ENCODE measurements around the gene CHRM3.

CHRM3 gene

DNA sequence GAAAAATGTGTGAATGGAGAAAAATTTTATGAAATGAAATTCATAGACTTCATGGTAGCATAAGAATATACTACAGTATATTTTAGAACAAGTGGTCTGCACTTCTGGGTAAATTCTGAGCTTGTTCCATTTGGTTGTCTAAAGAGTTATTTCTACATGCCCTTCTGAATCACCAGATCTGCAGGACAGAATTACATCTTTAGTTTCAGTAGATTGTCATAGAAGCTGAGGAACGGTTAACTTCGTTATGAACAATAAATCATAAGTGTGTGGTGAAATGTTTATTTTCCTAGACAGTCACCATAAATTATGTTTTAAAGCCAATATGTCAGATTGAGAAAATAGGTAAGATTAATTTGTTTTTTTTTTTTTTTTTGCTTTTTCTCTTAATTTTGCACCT, 30.9 kb downstream of the CHRM3 start:
- no peak for DNase-seq

DNA sequence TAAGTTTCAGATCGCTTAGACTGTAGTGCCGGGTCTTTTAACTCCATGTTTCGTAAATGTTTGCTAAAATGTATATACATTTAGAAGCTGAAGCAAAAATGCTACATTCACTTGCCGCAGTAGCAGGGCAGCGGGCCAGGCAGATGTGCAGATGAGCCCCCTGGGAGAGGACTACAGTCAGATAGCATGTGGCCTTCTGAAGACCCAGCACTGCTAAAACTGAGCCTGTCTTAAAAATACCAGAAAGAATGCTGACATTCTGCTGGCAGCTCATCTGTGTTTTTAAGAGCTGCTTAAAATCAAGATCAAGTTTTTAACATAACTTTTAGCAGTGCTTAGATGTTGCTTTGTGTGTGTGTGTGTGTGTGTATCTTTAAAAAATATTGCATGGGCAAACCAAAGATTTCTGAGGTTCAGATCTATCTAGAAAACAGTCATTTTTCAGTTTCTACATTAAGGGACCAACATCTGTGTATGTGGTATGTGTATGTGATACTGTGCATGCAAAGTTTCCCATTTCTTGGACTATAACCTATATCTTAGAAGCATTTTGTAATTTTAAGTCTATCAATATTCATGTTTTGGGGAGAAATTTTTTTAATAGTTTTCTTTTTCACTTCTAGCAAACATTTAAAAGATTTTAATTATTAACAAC, 31.7 kb downstream of the CHRM3 start:
- DNase-seq: no peak

DNA sequence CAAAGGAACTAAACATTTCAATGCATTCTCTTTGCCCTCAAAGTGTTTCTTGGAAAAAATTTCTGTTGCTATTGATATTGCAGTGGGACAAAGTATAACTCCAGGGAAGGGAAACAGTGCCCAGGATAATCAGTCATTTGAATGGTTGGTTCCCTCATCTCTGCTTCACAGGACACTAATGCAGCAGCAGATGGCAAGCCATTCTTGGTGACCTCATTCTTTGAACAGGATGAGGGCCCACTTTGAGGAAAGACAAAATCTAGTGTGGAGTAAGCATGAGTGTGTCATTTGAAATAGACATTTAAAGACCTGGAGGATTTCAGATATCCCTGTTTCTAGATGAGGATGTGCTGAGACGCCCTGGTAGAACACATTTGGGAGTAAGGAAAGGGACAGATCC, 32.3 kb downstream of the CHRM3 start:
- DNase-seq: no peak

DNA sequence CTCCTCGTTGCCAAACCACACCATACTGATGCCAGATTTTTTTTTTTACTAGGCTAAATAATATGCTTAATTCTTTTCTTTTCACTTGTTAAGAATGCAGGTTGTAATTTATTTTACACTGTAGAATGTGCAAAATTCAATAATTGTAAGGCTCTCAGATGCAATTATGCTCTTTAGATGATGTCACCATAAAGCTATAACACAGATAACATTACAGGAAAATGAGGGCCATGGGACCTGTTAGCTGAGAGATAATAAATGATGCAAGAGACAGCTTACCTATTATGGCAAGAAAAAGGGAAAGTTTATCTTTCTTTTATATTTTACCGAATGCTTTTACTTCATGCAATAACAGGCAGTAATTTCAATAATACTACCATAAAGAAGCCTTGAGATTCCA, 35.4 kb downstream of the CHRM3 start:
- no peak for DNase-seq

DNA sequence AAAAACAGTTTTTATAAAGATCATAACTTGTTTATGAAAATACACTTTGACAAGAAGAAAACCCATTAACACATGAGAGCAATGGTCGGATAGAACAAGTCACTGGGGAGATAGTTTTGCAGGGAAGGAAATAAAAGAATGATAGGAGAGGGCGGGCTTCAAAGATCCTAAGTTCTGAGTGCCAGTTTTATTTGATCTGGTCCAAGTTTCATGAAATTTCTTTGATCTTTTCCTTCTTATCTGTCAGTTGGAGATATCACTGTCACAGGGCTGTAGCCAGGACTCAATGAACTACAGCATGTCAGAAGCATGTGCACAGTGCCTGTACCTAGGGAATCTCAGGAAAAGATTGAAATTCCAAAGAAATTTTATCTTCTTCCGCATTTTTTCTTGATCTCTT, 36.5 kb downstream of the CHRM3 start:
- no peak for DNase-seq

DNA sequence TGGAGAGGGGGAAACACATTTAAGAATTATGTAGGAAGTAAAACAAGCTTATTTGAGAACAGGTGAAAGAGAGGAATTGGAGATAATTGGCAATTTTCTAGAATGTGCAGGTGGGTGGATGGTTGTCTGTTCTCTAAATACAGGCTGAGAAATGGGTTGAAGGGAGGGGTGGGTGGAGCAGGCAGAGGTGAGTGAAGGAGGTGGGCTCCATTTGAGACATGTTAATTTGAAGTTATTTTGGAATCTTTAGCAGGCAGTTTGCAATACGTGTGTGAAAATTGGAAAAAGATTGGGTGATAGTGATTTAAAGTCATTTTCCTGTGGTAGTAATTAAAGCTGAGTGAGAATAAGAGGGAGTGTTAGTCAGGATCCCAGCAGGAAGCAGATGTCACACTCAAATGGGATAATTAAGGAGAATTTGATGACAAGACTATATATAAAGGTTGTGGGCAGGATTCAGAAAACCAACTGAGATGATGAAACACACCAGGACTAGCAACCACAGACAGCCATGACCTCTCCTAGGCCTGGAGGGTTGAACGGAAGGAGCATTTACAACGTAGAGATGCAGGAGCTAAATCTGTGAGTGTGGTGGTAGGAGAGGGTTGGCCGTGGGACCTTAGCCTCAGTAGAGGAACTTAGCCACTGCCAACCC, 40.6 kb downstream of the CHRM3 start:
- DNase-seq: no peak

DNA sequence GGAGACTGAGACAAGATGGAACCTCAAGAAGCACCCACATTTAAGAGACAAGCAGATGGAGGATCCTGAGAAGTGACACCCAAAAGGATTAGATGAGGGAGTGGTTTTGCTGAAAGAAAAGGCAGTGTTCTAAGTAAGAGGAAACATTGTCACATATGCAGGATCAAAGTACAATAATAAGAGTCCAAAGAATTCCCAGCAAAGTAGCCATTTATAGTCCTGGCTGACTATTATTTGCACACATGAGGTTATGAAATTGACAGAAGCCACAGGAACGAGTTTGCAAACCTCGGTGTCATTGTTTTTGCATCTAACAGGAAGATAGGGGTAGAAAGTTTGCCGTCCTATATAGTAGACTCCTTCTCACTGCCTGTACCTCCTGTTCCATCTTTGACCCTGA, 41.3 kb downstream of the CHRM3 start:
- DNase-seq: no peak

DNA sequence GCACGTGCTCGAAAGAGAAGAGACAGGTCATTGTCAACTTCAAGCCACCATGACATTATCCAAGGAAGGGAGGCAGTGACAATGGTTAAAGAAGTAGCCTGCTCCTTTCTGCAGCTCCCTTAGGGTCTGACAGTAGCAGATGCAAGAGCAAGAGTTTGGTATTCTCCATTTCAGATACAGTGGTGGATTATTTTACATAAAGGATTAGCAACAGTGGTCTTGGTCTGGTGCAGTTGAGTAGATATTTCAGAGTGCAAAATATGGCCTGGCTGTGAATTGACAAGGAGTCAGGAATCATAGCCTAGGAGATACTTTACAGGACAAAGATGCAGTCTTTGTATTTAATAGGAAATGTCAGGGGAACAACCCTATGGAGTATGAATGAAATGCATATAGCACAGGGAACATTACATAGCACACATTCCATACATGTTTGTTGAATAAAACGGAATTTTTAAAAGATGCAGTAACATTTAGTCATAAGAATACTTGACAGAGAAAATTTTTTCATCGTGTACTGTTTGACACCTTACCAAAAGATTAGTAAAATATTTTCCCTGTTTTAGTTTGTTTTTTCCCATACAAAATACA, 41.8 kb downstream of the CHRM3 start:
- DNase-seq: no peak

DNA sequence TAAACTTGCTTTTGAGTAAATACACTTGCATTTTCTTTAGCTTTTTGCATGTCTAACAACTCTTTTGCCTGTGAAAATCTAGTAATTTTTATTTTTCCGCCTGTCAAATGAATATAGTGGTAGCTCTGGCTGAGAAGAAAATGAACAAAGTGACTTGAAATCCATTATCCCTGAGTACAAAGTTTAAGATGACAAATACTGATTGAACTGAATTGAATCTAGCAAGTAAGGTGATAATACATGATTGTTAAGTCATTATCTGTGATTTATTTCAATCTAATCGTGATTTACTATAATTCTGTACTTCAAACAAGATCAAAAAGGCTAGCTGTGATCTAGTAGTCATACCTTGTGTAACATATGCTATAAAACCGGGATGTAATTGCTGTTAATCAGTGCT, 42.8 kb downstream of the CHRM3 start:
- DNase-seq: no peak

DNA sequence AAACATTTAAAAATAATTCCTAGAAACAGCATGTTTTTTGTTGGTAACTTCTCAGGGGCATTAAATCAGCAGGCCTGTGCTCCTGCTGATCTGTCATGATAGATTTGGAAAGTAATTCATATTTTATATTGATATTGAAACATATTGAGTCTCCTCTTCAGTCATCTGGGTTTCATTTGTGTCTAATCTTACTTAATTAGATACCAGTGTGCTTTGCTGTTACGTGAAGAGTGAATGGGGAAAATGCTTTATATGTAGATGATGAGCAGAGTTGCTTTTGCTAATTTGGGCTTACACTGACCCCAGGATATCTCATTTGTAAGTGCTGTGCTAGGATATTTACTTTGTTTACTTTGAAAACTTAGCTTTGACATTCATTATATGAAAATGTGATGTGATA, 45.9 kb downstream of the CHRM3 start:
- DNase-seq: no peak

DNA sequence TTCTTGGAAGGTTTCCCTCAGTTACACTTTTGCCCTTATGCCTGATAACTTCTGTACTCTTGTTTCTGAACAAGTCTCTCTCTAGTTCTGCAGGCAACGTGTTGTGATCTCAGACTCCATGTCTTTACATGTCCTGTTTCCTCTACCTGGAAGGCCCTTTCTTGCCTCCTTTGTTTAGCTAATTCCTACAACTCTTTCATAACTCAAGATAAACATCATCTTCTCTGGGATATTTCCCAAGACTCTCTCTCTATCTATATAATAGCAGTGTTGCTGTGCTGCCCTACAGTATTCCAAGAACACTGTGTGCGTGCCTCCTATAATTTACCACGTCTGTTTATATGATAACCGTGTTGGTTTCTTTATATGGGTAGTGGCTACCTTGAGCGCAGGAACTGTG, 47.8 kb downstream of the CHRM3 start:
- DNase-seq: no peak

Measured in stimulated activated CD4-positive, alpha-beta T cell treated with anti-CD3 and anti-CD28 coated beads, Interleukin-1b, Interleukin-23, amount 100 ng/mL, for 48 hours (primary cell).